NT2/D1 (cell line): Measurements from ENCODE around the gene UGGT1.

Experiments used
- SUZ12 ChIP-seq: IDR thresholded peaks from 2 replicates; pipeline ENCODE4 v1.6.1; 2011; ENCODE audit not compliant: insufficient read length, insufficient read depth; ENCODE audit errors: extremely low read depth
- YY1 ChIP-seq: IDR thresholded peaks from 2 replicates; pipeline ENCODE4 v1.6.1; 2011; ENCODE audit not compliant: insufficient read length, insufficient read depth
- ZNF274 ChIP-seq: IDR thresholded peaks from 2 replicates; pipeline ENCODE4 v1.6.1; 2011; ENCODE audit warnings: mild to moderate bottlenecking, low read depth, low read length

GRCh38 chr2:128232965-128233789, 142.2 kb downstream of the UGGT1 start:
- TF ChIP-seq ZNF274, result no peak
- TF ChIP-seq SUZ12, result no peak
- no peak for TF ChIP-seq YY1
